WTC11 (cell line): ENCODE measurements around the gene TMEM143. TPM values are rescaled to one million over a fixed set of nuclear protein-coding genes. Genes with fewer than 3 reads are reported as not detected.

ENCODE experiments used
- ATAC-seq: fragments of 200-7000 bp; cut with Tn5 transposase; 2 replicates; pipeline ENCODE4 v1.10.0; 2021; ENCODE audit warnings: mild to moderate bottlenecking, moderate library complexity
- CTCF ChIA-PET: fragments of 300-600 bp; sonication (Branson Sonifier 250); formaldehyde crosslinking; loops from one replicate; lab custom pipeline; 2021; ENCODE audit warnings: antibody characterized with exemption; lab: Charles Lee
- POLR2A ChIA-PET: fragments of 350-600 bp; sonication (Branson Sonifier 250); formaldehyde crosslinking; loops from one replicate; lab custom pipeline; 2021; ENCODE audit warnings: antibody characterized with exemption; lab: Charles Lee
- DNase-seq: peaks from one replicate; pipeline ENCODE4 v3.0.0; 2021; ENCODE audit warnings: low spot score
- H3K27ac Mint-ChIP-seq: 2 replicates; pipeline ENCODE4 v1.8.0; 2021; ENCODE audit warnings: mixed read lengths
- H3K27me3 Mint-ChIP-seq: 2 replicates; pipeline ENCODE4 v1.8.0; 2021; ENCODE audit warnings: low read depth, mild to moderate bottlenecking, moderate library complexity, mixed read lengths
- H3K36me3 Mint-ChIP-seq: 2 replicates; pipeline ENCODE4 v1.8.0; 2021; ENCODE audit warnings: mixed read lengths
- H3K4me1 Mint-ChIP-seq: 2 replicates; pipeline ENCODE4 v1.8.0; 2022; ENCODE audit warnings: mixed read lengths
- H3K4me3 Mint-ChIP-seq: 2 replicates; pipeline ENCODE4 v1.8.0; 2021; ENCODE audit warnings: mild to moderate bottlenecking, moderate library complexity, mixed read lengths
- H3K9me3 Mint-ChIP-seq: 2 replicates; pipeline ENCODE4 v1.8.0; 2021; ENCODE audit warnings: mixed read lengths
- CREB1 ChIP-seq: sonication (generic); formaldehyde crosslinking; IDR thresholded peaks from 2 replicates; pipeline ENCODE4 v1.8.0; 2023; ENCODE audit warnings: mild to moderate bottlenecking, missing genetic modification reagents
- ETV6 ChIP-seq: sonication (generic); formaldehyde crosslinking; IDR thresholded peaks from 2 replicates; pipeline ENCODE4 v1.8.1; 2022; ENCODE audit warnings: mild to moderate bottlenecking, missing genetic modification reagents
- KAT7 ChIP-seq: sonication (generic); formaldehyde crosslinking; IDR thresholded peaks from 2 replicates; pipeline ENCODE4 v1.8.1; 2023; ENCODE audit warnings: missing genetic modification reagents, mild to moderate bottlenecking, borderline replicate concordance
- MYBL2 ChIP-seq: sonication (generic); formaldehyde crosslinking; IDR thresholded peaks from 2 replicates; pipeline ENCODE4 v1.8.1; 2023; ENCODE audit warnings: mild to moderate bottlenecking, moderate library complexity, missing genetic modification reagents
- NFATC4 ChIP-seq: fragments of 250-450 bp; sonication (Bioruptor Pico); IDR thresholded peaks from 2 replicates; pipeline ENCODE4 v1.9.0; 2021; ENCODE audit warnings: mild to moderate bottlenecking
- NFYB ChIP-seq: sonication (generic); formaldehyde crosslinking; conservative IDR thresholded peaks from 2 replicates; pipeline ENCODE4 v1.8.0; 2022; ENCODE audit warnings: low read depth, missing genetic modification reagents
- NR2C2 ChIP-seq: sonication (generic); formaldehyde crosslinking; IDR thresholded peaks from 2 replicates; pipeline ENCODE4 v1.8.0; 2022; ENCODE audit warnings: mild to moderate bottlenecking, missing genetic modification reagents
- PRRX2 ChIP-seq: fragments of 250-450 bp; sonication (Bioruptor Pico); IDR thresholded peaks from 2 replicates; pipeline ENCODE4 v1.8.0; 2021; ENCODE audit warnings: mild to moderate bottlenecking
- TEAD1 ChIP-seq: sonication (generic); formaldehyde crosslinking; IDR thresholded peaks from 2 replicates; pipeline ENCODE4 v1.8.0; 2022; ENCODE audit warnings: mild to moderate bottlenecking, missing genetic modification reagents
- ZNF121 ChIP-seq: sonication (generic); formaldehyde crosslinking; IDR thresholded peaks from 2 replicates; pipeline ENCODE4 v1.8.0; 2023; ENCODE audit warnings: missing genetic modification reagents
- total RNA-seq: library from RNA; stranded (reverse); gene quantifications from 3 replicates; pipeline ENCODE4 v1.2.3, GENCODE V29; 2021
- TF ChIP-seq, protein P1 (sequence below): fragments of 250-450 bp; sonication (Bioruptor Pico); IDR thresholded peaks from 2 replicates; pipeline ENCODE4 v1.9.0; 2021; ENCODE audit warnings: moderate library complexity, mild to moderate bottlenecking, inconsistent platforms, borderline replicate concordance
- TF ChIP-seq, protein P2 (sequence below): sonication (generic); formaldehyde crosslinking; conservative IDR thresholded peaks from 2 replicates; pipeline ENCODE4 v1.8.1; 2022; ENCODE audit warnings: mild to moderate bottlenecking, missing genetic modification reagents
- TF ChIP-seq, protein P3 (sequence below): sonication (generic); formaldehyde crosslinking; IDR thresholded peaks from 2 replicates; pipeline ENCODE4 v1.8.1; 2022; ENCODE audit warnings: low read depth, mild to moderate bottlenecking, moderate library complexity, missing genetic modification reagents, borderline replicate concordance
- TF ChIP-seq, protein P4 (sequence below): sonication (generic); formaldehyde crosslinking; IDR thresholded peaks from 2 replicates; pipeline ENCODE4 v1.8.0; 2023; ENCODE audit warnings: mild to moderate bottlenecking, missing genetic modification reagents
- TF ChIP-seq, protein P5 (sequence below): sonication (generic); formaldehyde crosslinking; IDR thresholded peaks from 2 replicates; pipeline ENCODE4 v1.8.0; 2022; ENCODE audit warnings: mild to moderate bottlenecking, missing genetic modification reagents
- TF ChIP-seq, protein P6 (sequence below): sonication (generic); formaldehyde crosslinking; IDR thresholded peaks from 2 replicates; pipeline ENCODE4 v1.8.1; 2022; ENCODE audit warnings: low read depth, missing genetic modification reagents, borderline replicate concordance
- TF ChIP-seq, protein P7 (sequence below): sonication (generic); formaldehyde crosslinking; IDR thresholded peaks from 2 replicates; pipeline ENCODE4 v1.8.1; 2023; ENCODE audit warnings: mild to moderate bottlenecking, missing genetic modification reagents
- TF ChIP-seq, protein P8 (sequence below): sonication (generic); formaldehyde crosslinking; IDR thresholded peaks from 2 replicates; pipeline ENCODE4 v1.8.1; 2023; ENCODE audit warnings: mild to moderate bottlenecking, moderate library complexity, missing genetic modification reagents
- TF ChIP-seq, protein P9 (sequence below): sonication (generic); formaldehyde crosslinking; IDR thresholded peaks from 2 replicates; pipeline ENCODE4 v1.8.0; 2022; ENCODE audit warnings: mild to moderate bottlenecking, missing genetic modification reagents

The TMEM143 gene
- total RNA-seq, 1 experiment from 2014 or later = 20.2 TPM

DNA sequence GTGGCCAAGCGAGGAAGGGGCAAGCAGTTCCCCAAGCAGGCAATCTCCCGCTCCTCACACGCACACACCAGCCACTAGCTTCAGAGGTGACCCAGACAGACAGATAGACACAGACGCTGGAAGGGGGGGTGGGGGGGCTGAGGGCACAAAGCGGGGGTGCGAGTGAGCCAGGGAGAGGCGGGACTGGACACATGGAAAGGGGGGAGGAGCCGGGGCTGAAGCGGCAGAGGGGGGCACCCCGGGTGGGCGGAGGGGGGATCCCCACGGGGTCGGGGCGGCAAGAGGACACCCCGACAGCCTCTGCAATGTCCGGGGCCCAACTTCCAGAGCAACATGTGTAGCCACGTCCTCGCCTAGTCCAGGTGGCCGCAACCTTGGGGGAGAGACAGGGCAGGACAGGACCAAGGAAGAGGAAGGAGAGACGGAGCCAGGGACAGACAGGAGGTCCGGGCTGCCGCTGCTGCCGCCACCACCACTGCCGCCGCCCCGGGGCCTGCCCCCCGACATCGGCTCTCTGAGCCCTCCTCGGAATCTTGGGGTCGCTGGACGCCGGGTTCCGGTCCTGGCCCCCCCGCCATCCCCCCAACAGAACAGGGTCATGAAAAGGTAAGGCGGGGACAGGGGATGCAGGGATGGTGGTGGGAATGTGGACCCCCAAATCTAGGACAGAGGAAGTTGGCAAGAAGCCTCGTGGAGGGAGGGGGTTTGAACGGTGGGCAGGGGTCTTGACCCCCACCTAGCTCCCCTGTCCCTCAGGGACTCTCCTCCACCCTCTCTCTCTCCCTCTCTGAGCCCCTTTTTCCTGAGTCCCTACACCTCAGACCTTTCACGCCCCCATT is 30.8 kb upstream of the TMEM143 start:
- POLR2A ChIA-PET = interaction anchor here (0.8 kb wide), 1 partner anchor 10 kb away, joined by 3 read pairs; no protein-coding TSS in a partner anchor
- CTCF ChIA-PET = interaction anchor here (0.8 to 2.4 kb wide), 9 partner anchors 13 to 189 kb away, joined by 3 to 13 read pairs (median 5); partner anchors contain the start of gene TMEM143
- Mint-ChIP-seq H3K9me3 (no peaks in the 10 kb centered on the region), H3K4me3 (peak overlapping the region; percentile 83), H3K27ac (no peak overlapping the region), H3K36me3 (no peaks in the 10 kb centered on the region), H3K27me3 (peaks cover 60% of the 10 kb centered on the region), H3K4me1 (peaks cover 53% of the 10 kb centered on the region)
- no peak for ATAC-seq
- TF ChIP-seq, protein P1, sequence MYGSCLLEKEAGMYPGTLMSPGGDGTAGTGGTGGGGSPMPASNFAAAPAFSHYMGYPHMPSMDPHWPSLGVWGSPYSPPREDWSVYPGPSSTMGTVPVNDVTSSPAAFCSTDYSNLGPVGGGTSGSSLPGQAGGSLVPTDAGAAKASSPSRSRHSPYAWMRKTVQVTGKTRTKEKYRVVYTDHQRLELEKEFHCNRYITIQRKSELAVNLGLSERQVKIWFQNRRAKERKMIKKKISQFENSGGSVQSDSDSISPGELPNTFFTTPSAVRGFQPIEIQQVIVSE (CRISPR knock-in tag) = no peak
- 0 out of 2 replicates have a peak, but pooled peaks have one; percentile 13 for TF ChIP-seq PRRX2 (CRISPR knock-in tag)
- TF ChIP-seq, protein P2, sequence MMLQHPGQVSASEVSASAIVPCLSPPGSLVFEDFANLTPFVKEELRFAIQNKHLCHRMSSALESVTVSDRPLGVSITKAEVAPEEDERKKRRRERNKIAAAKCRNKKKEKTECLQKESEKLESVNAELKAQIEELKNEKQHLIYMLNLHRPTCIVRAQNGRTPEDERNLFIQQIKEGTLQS (CRISPR knock-in tag) = no peak
- TF ChIP-seq, protein P3, sequence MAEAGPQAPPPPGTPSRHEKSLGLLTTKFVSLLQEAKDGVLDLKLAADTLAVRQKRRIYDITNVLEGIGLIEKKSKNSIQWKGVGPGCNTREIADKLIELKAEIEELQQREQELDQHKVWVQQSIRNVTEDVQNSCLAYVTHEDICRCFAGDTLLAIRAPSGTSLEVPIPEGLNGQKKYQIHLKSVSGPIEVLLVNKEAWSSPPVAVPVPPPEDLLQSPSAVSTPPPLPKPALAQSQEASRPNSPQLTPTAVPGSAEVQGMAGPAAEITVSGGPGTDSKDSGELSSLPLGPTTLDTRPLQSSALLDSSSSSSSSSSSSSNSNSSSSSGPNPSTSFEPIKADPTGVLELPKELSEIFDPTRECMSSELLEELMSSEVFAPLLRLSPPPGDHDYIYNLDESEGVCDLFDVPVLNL (CRISPR knock-in tag) = no peak
- DNase-seq = no peak

DNA sequence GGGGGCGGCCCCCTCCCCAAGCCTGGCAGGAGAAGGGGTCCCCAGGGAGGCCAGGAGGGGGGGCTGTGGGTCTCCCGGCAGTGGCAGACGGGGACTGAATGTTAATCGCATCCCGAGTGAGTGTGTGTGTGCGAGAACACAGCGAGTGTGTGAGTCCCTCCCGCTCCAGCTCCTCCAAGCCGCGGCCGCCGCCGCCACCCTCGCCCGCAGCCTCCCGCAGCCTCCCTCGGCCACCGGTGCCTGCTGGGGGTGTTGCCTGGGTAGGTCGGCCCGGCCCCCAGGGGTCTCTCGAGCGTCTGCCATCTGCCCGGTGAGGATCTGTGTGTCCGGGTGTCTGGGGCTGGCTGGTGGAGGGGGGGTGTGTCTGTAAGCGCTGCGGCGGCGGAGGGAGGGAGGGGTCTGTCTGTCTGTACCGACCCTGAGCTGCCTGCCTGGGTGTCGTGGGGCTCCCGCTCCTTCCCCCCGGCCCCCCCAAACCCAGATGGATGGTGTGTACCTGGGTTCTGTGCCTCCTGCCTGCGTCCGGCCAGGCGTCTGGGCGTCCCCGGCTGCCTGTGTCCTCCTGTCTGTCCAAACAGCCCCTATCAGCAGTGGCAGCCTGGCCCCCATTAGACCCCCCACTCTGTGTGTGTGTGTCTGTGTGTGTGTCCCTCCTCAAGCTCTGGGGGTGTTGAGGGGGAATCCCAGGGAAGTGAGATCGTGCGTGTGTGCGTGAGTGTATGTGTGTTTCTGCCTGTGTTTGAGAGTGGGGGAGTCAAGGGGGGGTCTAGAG is 30.0 kb upstream of the TMEM143 start, which contains the start of gene GRIN2D:
Gene GRIN2D, plus strand, starts transcription at position 110 of the 772 bp plus-strand sequence. CDS start 4,725 bp downstream, outside the sequence.
- H3K9me3 Mint-ChIP-seq = no peaks in the 10 kb centered on the region
- DNase-seq (peak; percentile 52), ATAC-seq (peak; percentile 6)
- peaks cover under 1% of the 10 kb centered on the region; the same call in 1 of the 2 replicates for H3K36me3 Mint-ChIP-seq
- H3K4me3 Mint-ChIP-seq = peak within 1 kb of the TSS; percentile 83
- ChIA-PET CTCF (interaction anchor here (0.7 to 2.4 kb wide), 14 partner anchors 10 to 190 kb away, joined by 3 to 13 read pairs (median 5); partner anchors contain the start of gene TMEM143), POLR2A (no interaction called here)
- H3K27me3 Mint-ChIP-seq = peaks cover 60% of the 10 kb centered on the region
- peaks cover 47% of the 10 kb centered on the region for H3K4me1 Mint-ChIP-seq
- H3K27ac Mint-ChIP-seq = peak within 1 kb of the TSS; percentile 57; the same call in 1 of the 2 replicates
- TF ChIP-seq MYBL2 (CRISPR knock-in tag) (no peak), KAT7 (CRISPR knock-in tag) (no peak; the same call in 1 of the 2 replicates), NR2C2 (CRISPR knock-in tag) (no peak), TEAD1 (0 out of 2 replicates have a peak, but pooled peaks have one; percentile 47), ZNF121 (CRISPR knock-in tag) (no peak), NFATC4 (CRISPR knock-in tag) (no peak), NFYB (CRISPR knock-in tag) (no peak), CREB1 (no peak), ETV6 (CRISPR knock-in tag) (no peak)
- TF ChIP-seq, protein P4, sequence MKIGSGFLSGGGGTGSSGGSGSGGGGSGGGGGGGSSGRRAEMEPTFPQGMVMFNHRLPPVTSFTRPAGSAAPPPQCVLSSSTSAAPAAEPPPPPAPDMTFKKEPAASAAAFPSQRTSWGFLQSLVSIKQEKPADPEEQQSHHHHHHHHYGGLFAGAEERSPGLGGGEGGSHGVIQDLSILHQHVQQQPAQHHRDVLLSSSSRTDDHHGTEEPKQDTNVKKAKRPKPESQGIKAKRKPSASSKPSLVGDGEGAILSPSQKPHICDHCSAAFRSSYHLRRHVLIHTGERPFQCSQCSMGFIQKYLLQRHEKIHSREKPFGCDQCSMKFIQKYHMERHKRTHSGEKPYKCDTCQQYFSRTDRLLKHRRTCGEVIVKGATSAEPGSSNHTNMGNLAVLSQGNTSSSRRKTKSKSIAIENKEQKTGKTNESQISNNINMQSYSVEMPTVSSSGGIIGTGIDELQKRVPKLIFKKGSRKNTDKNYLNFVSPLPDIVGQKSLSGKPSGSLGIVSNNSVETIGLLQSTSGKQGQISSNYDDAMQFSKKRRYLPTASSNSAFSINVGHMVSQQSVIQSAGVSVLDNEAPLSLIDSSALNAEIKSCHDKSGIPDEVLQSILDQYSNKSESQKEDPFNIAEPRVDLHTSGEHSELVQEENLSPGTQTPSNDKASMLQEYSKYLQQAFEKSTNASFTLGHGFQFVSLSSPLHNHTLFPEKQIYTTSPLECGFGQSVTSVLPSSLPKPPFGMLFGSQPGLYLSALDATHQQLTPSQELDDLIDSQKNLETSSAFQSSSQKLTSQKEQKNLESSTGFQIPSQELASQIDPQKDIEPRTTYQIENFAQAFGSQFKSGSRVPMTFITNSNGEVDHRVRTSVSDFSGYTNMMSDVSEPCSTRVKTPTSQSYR (CRISPR knock-in tag) = no peak
- TF ChIP-seq, protein P5, sequence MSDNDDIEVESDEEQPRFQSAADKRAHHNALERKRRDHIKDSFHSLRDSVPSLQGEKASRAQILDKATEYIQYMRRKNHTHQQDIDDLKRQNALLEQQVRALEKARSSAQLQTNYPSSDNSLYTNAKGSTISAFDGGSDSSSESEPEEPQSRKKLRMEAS (CRISPR knock-in tag) = 0 out of 2 replicates have a peak, but pooled peaks have one; percentile 17
- TF ChIP-seq, protein P6, sequence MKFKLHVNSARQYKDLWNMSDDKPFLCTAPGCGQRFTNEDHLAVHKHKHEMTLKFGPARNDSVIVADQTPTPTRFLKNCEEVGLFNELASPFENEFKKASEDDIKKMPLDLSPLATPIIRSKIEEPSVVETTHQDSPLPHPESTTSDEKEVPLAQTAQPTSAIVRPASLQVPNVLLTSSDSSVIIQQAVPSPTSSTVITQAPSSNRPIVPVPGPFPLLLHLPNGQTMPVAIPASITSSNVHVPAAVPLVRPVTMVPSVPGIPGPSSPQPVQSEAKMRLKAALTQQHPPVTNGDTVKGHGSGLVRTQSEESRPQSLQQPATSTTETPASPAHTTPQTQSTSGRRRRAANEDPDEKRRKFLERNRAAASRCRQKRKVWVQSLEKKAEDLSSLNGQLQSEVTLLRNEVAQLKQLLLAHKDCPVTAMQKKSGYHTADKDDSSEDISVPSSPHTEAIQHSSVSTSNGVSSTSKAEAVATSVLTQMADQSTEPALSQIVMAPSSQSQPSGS (CRISPR knock-in tag) = no peak
- TF ChIP-seq, protein P7, sequence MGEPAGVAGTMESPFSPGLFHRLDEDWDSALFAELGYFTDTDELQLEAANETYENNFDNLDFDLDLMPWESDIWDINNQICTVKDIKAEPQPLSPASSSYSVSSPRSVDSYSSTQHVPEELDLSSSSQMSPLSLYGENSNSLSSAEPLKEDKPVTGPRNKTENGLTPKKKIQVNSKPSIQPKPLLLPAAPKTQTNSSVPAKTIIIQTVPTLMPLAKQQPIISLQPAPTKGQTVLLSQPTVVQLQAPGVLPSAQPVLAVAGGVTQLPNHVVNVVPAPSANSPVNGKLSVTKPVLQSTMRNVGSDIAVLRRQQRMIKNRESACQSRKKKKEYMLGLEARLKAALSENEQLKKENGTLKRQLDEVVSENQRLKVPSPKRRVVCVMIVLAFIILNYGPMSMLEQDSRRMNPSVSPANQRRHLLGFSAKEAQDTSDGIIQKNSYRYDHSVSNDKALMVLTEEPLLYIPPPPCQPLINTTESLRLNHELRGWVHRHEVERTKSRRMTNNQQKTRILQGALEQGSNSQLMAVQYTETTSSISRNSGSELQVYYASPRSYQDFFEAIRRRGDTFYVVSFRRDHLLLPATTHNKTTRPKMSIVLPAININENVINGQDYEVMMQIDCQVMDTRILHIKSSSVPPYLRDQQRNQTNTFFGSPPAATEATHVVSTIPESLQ (CRISPR knock-in tag) = no peak
- TF ChIP-seq, protein P8, sequence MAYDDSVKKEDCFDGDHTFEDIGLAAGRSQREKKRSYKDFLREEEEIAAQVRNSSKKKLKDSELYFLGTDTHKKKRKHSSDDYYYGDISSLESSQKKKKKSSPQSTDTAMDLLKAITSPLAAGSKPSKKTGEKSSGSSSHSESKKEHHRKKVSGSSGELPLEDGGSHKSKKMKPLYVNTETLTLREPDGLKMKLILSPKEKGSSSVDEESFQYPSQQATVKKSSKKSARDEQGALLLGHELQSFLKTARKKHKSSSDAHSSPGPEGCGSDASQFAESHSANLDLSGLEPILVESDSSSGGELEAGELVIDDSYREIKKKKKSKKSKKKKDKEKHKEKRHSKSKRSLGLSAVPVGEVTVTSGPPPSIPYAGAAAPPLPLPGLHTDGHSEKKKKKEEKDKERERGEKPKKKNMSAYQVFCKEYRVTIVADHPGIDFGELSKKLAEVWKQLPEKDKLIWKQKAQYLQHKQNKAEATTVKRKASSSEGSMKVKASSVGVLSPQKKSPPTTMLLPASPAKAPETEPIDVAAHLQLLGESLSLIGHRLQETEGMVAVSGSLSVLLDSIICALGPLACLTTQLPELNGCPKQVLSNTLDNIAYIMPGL = 0 out of 2 replicates have a peak, but pooled peaks have one; percentile 48
- TF ChIP-seq, protein P9, sequence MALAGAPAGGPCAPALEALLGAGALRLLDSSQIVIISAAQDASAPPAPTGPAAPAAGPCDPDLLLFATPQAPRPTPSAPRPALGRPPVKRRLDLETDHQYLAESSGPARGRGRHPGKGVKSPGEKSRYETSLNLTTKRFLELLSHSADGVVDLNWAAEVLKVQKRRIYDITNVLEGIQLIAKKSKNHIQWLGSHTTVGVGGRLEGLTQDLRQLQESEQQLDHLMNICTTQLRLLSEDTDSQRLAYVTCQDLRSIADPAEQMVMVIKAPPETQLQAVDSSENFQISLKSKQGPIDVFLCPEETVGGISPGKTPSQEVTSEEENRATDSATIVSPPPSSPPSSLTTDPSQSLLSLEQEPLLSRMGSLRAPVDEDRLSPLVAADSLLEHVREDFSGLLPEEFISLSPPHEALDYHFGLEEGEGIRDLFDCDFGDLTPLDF (CRISPR knock-in tag) = no peak
